OCI-LY1 (cell line): ENCODE results near the gene TSKU.

ENCODE experiments used
- H2AFZ ChIP-seq: fragments of 200-600 bp; sonication (generic), shearing (Covaris generic); 2 replicates; pipeline ENCODE4 v1.6.0; 2014; ENCODE audit warnings: antibody characterized with exemption, mild to moderate bottlenecking, low read length
- H3F3A ChIP-seq: fragments of 200-600 bp; sonication (generic), shearing (Covaris generic); 2 replicates; pipeline ENCODE4 v1.6.0; 2014; ENCODE audit warnings: mild to moderate bottlenecking, antibody characterized with exemption, low read length, moderate library complexity; ENCODE audit not compliant: insufficient read depth
- H3K27ac ChIP-seq: fragments of 200-600 bp; sonication (generic); 2 replicates; pipeline ENCODE4 v1.5.1; 2014; ENCODE audit warnings: low read length, mixed run types, mild to moderate bottlenecking, low read depth; ENCODE audit not compliant: poor library complexity, severe bottlenecking
- H3K27me3 ChIP-seq: fragments of 200-600 bp; sonication (generic); 2 replicates; pipeline ENCODE4 v1.6.0; 2014; ENCODE audit warnings: antibody characterized with exemption, mild to moderate bottlenecking, low read length, moderate library complexity; ENCODE audit not compliant: insufficient read depth
- H3K36me3 ChIP-seq: fragments of 200-600 bp; sonication (generic); 2 replicates; pipeline ENCODE4 v1.6.1; 2014; ENCODE audit warnings: mild to moderate bottlenecking, antibody characterized with exemption, low read length, moderate library complexity, mixed read lengths; ENCODE audit not compliant: insufficient read depth
- H3K4me1 ChIP-seq: fragments of 200-600 bp; sonication (generic); 2 replicates; pipeline ENCODE4 v1.5.1; 2014; ENCODE audit warnings: mild to moderate bottlenecking, low read length, moderate library complexity; ENCODE audit not compliant: insufficient read depth, severe bottlenecking
- H3K4me2 ChIP-seq: fragments of 200-600 bp; sonication (generic), shearing (Covaris generic); 2 replicates; pipeline ENCODE4 v1.6.1; 2014; ENCODE audit warnings: low read length
- H3K4me3 ChIP-seq: fragments of 200-600 bp; sonication (generic); 2 replicates; pipeline ENCODE4 v1.5.1; 2014; ENCODE audit warnings: low read length, low read depth, mild to moderate bottlenecking, mixed read lengths; ENCODE audit not compliant: poor library complexity, severe bottlenecking
- H3K79me2 ChIP-seq: fragments of 200-600 bp; shearing (Covaris generic); 2 replicates; pipeline ENCODE4 v1.6.1; 2016; ENCODE audit warnings: mixed run types, low read length, mixed read lengths; ENCODE audit not compliant: insufficient read depth
- H3K9ac ChIP-seq: fragments of 200-600 bp; sonication (generic), shearing (Covaris generic); 2 replicates; pipeline ENCODE4 v1.6.1; 2014; ENCODE audit warnings: mild to moderate bottlenecking, low read length, mixed read lengths
- H3K9me2 ChIP-seq: fragments of 200-600 bp; sonication (generic), shearing (Covaris generic); 2 replicates; pipeline ENCODE4 v1.6.1; 2014; ENCODE audit warnings: low read depth, mild to moderate bottlenecking, low read length, mixed read lengths
- H3K9me3 ChIP-seq: fragments of 200-600 bp; shearing (Covaris generic); 2 replicates; pipeline ENCODE4 v1.6.1; 2014; ENCODE audit warnings: low read length, mixed read lengths
- H4K20me1 ChIP-seq: fragments of 200-600 bp; sonication (generic), shearing (Covaris generic); 2 replicates; pipeline ENCODE4 v1.6.0; 2016; ENCODE audit warnings: mild to moderate bottlenecking, low read length; ENCODE audit not compliant: insufficient read depth
- EZH2 ChIP-seq: fragments of 200-600 bp; sonication (generic), shearing (Covaris generic); IDR thresholded peaks from 2 replicates; pipeline ENCODE4 v1.8.0; 2017; ENCODE audit warnings: borderline replicate concordance, mixed run types, mild to moderate bottlenecking, antibody characterized with exemption, low read length, moderate library complexity, mixed read lengths
- TF ChIP-seq, protein P1 (sequence below): fragments of 200-600 bp; sonication (generic), shearing (Covaris generic); IDR thresholded peaks from 2 replicates; pipeline ENCODE4 v1.5.1; 2017; ENCODE audit warnings: mild to moderate bottlenecking, antibody characterized with exemption, low read length, moderate library complexity, mixed read lengths

TSKU gene

DNA sequence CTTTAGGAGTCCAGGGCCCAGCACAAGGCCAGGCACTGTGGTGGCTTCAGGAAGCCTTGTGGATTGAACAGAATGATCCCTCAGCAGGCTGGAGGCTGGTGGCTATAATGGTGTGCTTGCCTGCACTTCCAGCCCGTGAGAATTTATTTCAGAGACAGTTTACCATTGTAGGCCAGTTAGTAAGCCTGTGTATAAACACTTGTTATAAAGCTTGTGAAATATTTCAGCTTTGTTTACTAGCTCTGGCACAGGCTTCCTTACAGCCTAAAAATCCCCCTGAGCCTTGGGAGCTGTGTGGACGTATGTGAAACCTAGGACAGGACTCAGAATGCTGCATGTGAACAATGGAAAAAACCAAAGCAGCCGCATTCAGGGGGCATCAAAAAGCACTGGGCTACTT is 51.0 kb downstream of the TSKU start:
- H3K4me1 ChIP-seq: no peaks in the 10 kb centered on the region
- H3F3A ChIP-seq: no peaks in the 10 kb centered on the region
- H3K9me3 ChIP-seq: no peaks in the 10 kb centered on the region
- no peak overlapping the region for H3K9ac ChIP-seq
- H3K9me2 ChIP-seq: no peaks in the 10 kb centered on the region
- TF ChIP-seq EZH2: no peak
- H3K27ac ChIP-seq: no peak overlapping the region
- H3K4me3 ChIP-seq: no peak overlapping the region
- no peaks in the 10 kb centered on the region for H4K20me1 ChIP-seq
- no peaks in the 10 kb centered on the region for H3K36me3 ChIP-seq
- H3K79me2 ChIP-seq: no peaks in the 10 kb centered on the region
- H3K4me2 ChIP-seq: no peak overlapping the region
- no peaks in the 10 kb centered on the region; the same call in 1 of the 2 replicates for H3K27me3 ChIP-seq
- H2AFZ ChIP-seq: no peak overlapping the region

DNA sequence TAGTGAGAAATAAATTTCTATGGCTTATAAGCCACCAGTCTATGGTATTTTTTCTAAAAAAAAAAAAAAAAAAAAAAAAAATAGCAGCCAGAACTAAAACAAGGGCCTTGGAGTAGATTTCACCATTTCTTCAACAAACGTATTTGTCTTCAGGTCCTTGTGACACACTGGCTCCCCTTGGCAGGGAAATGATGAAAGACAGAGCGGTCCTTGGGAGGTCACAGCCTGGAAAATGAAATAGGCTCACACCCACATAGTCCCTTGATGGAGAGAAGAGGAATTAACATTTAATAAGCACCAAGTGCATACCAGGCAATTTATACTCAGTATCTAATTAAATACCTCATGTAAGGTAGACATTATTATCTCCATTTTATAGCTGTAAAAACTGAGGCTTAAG is 51.9 kb downstream of the TSKU start:
- Histone ChIP-seq H3K27ac (no peak overlapping the region), H3F3A (no peaks in the 10 kb centered on the region)

DNA sequence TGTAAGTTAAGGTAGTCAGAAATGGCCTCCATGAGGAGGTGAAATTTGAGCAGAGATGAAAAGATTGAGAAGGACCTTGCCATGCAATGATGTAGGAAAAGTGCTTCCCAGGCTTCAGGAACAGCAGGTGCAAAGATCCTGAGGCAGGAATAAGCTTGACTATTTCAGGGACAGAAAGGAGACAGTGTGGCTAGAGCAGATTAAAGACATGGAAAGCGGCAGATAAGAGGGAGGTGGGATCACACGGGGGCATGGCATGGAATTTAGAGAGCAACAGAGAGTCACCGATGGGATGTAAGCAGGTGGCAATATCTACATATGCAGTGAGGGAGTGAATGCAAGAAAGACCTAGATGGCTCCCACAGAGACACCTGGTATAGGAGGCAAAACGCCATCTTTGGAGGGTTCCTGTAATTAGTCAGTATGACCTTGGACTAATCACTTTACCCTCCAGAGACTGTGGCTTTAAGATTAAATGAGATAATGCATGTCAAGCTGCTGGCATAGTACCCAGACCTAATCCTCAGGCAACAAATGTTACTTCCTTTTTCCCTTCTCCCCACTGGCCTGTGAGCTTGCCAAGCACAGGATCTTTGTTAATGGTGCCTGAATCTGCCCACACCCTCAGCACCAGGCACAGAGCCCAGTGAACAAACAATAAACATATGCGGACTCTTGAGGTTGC is 52.9 kb downstream of the TSKU start:
- H3K27me3 ChIP-seq: no peaks in the 10 kb centered on the region

More for the DNA sequence above, 51.9 kb downstream of the TSKU start:
- Histone ChIP-seq H3K27me3 (no peaks in the 10 kb centered on the region), H3K4me1 (no peaks in the 10 kb centered on the region), H2AFZ (no peak overlapping the region), H3K4me3 (no peak overlapping the region), H3K9me3 (no peaks in the 10 kb centered on the region), H3K9ac (no peak overlapping the region), H3K9me2 (no peaks in the 10 kb centered on the region), H4K20me1 (no peaks in the 10 kb centered on the region), H3K36me3 (no peaks in the 10 kb centered on the region), H3K4me2 (no peak overlapping the region), H3K79me2 (no peaks in the 10 kb centered on the region)
- no peak for TF ChIP-seq EZH2
- TF ChIP-seq, protein P1, sequence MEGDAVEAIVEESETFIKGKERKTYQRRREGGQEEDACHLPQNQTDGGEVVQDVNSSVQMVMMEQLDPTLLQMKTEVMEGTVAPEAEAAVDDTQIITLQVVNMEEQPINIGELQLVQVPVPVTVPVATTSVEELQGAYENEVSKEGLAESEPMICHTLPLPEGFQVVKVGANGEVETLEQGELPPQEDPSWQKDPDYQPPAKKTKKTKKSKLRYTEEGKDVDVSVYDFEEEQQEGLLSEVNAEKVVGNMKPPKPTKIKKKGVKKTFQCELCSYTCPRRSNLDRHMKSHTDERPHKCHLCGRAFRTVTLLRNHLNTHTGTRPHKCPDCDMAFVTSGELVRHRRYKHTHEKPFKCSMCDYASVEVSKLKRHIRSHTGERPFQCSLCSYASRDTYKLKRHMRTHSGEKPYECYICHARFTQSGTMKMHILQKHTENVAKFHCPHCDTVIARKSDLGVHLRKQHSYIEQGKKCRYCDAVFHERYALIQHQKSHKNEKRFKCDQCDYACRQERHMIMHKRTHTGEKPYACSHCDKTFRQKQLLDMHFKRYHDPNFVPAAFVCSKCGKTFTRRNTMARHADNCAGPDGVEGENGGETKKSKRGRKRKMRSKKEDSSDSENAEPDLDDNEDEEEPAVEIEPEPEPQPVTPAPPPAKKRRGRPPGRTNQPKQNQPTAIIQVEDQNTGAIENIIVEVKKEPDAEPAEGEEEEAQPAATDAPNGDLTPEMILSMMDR: no peak

More for the DNA sequence above, 52.9 kb downstream of the TSKU start:
- Histone ChIP-seq H4K20me1 (no peaks in the 10 kb centered on the region), H3K36me3 (no peaks in the 10 kb centered on the region), H3K9me2 (no peaks in the 10 kb centered on the region), H3K9me3 (no peaks in the 10 kb centered on the region), H3K27ac (no peak overlapping the region), H2AFZ (no peak overlapping the region), H3K79me2 (no peaks in the 10 kb centered on the region), H3K4me1 (no peaks in the 10 kb centered on the region), H3K4me2 (no peak overlapping the region), H3F3A (no peaks in the 10 kb centered on the region), H3K4me3 (no peak overlapping the region), H3K9ac (no peak overlapping the region)
- TF ChIP-seq, protein P1: no peak
- TF ChIP-seq EZH2: no peak
